Effector memory CD8-positive, alpha-beta T cell (primary cell): Measurements from ENCODE around the gene NAV1.
A peak's percentile ranks its signal among the peaks of the same experiment; 100 is the strongest.

Experiments used
- ATAC-seq: fragments of 150-1000 bp; cut with Tn5 transposase; replicated peaks from 2 replicates; pipeline ENCODE4 v1.10.0; 2021; ENCODE audit warnings: mild to moderate bottlenecking, moderate library complexity
- DNase-seq, 3 experiments: peaks; one replicate each; pipeline ENCODE4 v3.0.0; 2021
- H3K27ac Mint-ChIP-seq, 2 donors: one replicate each; pipeline ENCODE4 v1.8.0; 2022; ENCODE audit warnings: mild to moderate bottlenecking in 2 of 2, mixed read lengths in 2 of 2, moderate library complexity in 2 of 2
- H3K27me3 Mint-ChIP-seq, 2 donors: one replicate each; pipeline ENCODE4 v1.8.0; 2022; ENCODE audit warnings: mixed read lengths in 2 of 2
- H3K36me3 Mint-ChIP-seq: one replicate; pipeline ENCODE4 v1.8.0; 2022; ENCODE audit warnings: mild to moderate bottlenecking, moderate library complexity, mixed read lengths; ENCODE audit not compliant: insufficient read depth
- H3K4me1 Mint-ChIP-seq, 2 donors: one replicate each; pipeline ENCODE4 v1.8.0; 2022; ENCODE audit warnings: low read depth in 2 of 2, mixed read lengths in 2 of 2
- H3K4me3 Mint-ChIP-seq, 2 donors: one replicate each; pipeline ENCODE4 v1.8.0; 2022; ENCODE audit warnings: mild to moderate bottlenecking in 2 of 2, mixed read lengths in 2 of 2, moderate library complexity in 2 of 2
- H3K9me3 Mint-ChIP-seq, 2 donors: one replicate each; pipeline ENCODE4 v1.8.0; 2022; ENCODE audit warnings: mixed read lengths in 2 of 2

The NAV1 gene

GRCh38 chr1:201563406-201563780 lies 24.5 kb downstream of the NAV1 start:
- Mint-ChIP-seq H3K4me1 (peaks cover 0 to 5% of the 10 kb centered on the region in 2 donors), H3K4me3 (no peak overlapping the region), H3K9me3 (no peaks in the 10 kb centered on the region), H3K27me3 (peaks cover 9 to 14% of the 10 kb centered on the region in 2 donors), H3K27ac (no peak overlapping the region), H3K36me3 (no peaks in the 10 kb centered on the region)
- DNase-seq (no peak), ATAC-seq (no peak)

GRCh38 chr1:201563941-201564340 lies 25.0 kb downstream of the NAV1 start:
- no peak for ATAC-seq
- peaks cover 9 to 14% of the 10 kb centered on the region in 2 donors for H3K27me3 Mint-ChIP-seq
- H3K4me1 Mint-ChIP-seq, result peaks cover 0 to 5% of the 10 kb centered on the region in 2 donors
- no peaks in the 10 kb centered on the region for H3K9me3 Mint-ChIP-seq
- no peak overlapping the region for H3K27ac Mint-ChIP-seq
- H3K36me3 Mint-ChIP-seq, result no peaks in the 10 kb centered on the region
- no peak overlapping the region for H3K4me3 Mint-ChIP-seq
- DNase-seq, result no peak

- H3K36me3 Mint-ChIP-seq, result no peaks in the 10 kb centered on the region
- H3K4me1 Mint-ChIP-seq, result no peaks in the 10 kb centered on the region
- no peak for ATAC-seq
- no peaks in the 10 kb centered on the region for H3K9me3 Mint-ChIP-seq
- no peak overlapping the region for H3K4me3 Mint-ChIP-seq
- DNase-seq, result no peak
- H3K27me3 Mint-ChIP-seq, result peaks cover 9 to 14% of the 10 kb centered on the region in 2 donors
- no peak overlapping the region for H3K27ac Mint-ChIP-seq
Observed at GRCh38 chr1:201565024-201565730, 26.2 kb downstream of the NAV1 start.

GRCh38 chr1:201565771-201566528 lies 27.0 kb downstream of the NAV1 start:
- DNase-seq (no peak), ATAC-seq (no peak)
- Mint-ChIP-seq H3K27me3 (peaks cover 9 to 14% of the 10 kb centered on the region in 2 donors), H3K4me1 (no peaks in the 10 kb centered on the region), H3K4me3 (no peak overlapping the region), H3K36me3 (no peaks in the 10 kb centered on the region), H3K9me3 (no peaks in the 10 kb centered on the region), H3K27ac (peak overlapping the region in 1 of 2 donors; percentile 3)

GRCh38 chr1:201566529-201566823 lies 27.5 kb downstream of the NAV1 start:
- ATAC-seq (no peak), DNase-seq (no peak)
- Mint-ChIP-seq H3K9me3 (no peaks in the 10 kb centered on the region), H3K36me3 (no peaks in the 10 kb centered on the region), H3K27me3 (peaks cover 9 to 14% of the 10 kb centered on the region in 2 donors), H3K27ac (no peak overlapping the region), H3K4me3 (no peak overlapping the region), H3K4me1 (no peaks in the 10 kb centered on the region)

- Mint-ChIP-seq H3K27me3 (peaks cover 9 to 14% of the 10 kb centered on the region in 2 donors), H3K4me1 (no peaks in the 10 kb centered on the region), H3K36me3 (no peaks in the 10 kb centered on the region), H3K9me3 (no peaks in the 10 kb centered on the region), H3K4me3 (no peak overlapping the region), H3K27ac (no peak overlapping the region)
- no peak for DNase-seq
- no peak for ATAC-seq
Observed at GRCh38 chr1:201566933-201567801, 28.2 kb downstream of the NAV1 start.

GRCh38 chr1:201568265-201568664 lies 29.3 kb downstream of the NAV1 start:
- Mint-ChIP-seq H3K27me3 (peaks cover 9 to 14% of the 10 kb centered on the region in 2 donors), H3K9me3 (no peaks in the 10 kb centered on the region), H3K27ac (no peak overlapping the region), H3K4me1 (no peaks in the 10 kb centered on the region), H3K4me3 (no peak overlapping the region), H3K36me3 (no peaks in the 10 kb centered on the region)
- ATAC-seq (no peak), DNase-seq (no peak)

- peaks cover 0 to 2% of the 10 kb centered on the region in 2 donors for H3K4me1 Mint-ChIP-seq
- H3K36me3 Mint-ChIP-seq, result no peaks in the 10 kb centered on the region
- no peak overlapping the region for H3K4me3 Mint-ChIP-seq
- no peak overlapping the region for H3K27ac Mint-ChIP-seq
- DNase-seq (no peak), ATAC-seq (no peak)
- peaks cover 11 to 19% of the 10 kb centered on the region in 2 donors for H3K27me3 Mint-ChIP-seq
- no peaks in the 10 kb centered on the region for H3K9me3 Mint-ChIP-seq
Observed at GRCh38 chr1:201568859-201569294, 29.9 kb downstream of the NAV1 start.

GRCh38 chr1:201570181-201570885 lies 31.4 kb downstream of the NAV1 start:
- Mint-ChIP-seq H3K4me1 (peaks cover 0 to 2% of the 10 kb centered on the region in 2 donors), H3K27me3 (peaks cover 15 to 33% of the 10 kb centered on the region in 2 donors), H3K27ac (no peak overlapping the region), H3K9me3 (no peaks in the 10 kb centered on the region), H3K4me3 (no peak overlapping the region), H3K36me3 (no peaks in the 10 kb centered on the region)
- DNase-seq, result no peak
- ATAC-seq, result no peak

- DNase-seq (no peak), ATAC-seq (no peak)
- no peak overlapping the region for H3K27ac Mint-ChIP-seq
- no peak overlapping the region for H3K4me3 Mint-ChIP-seq
- H3K27me3 Mint-ChIP-seq, result peaks cover 14 to 31% of the 10 kb centered on the region in 2 donors
- H3K9me3 Mint-ChIP-seq, result no peaks in the 10 kb centered on the region
- no peaks in the 10 kb centered on the region for H3K36me3 Mint-ChIP-seq
- peaks cover 0 to 2% of the 10 kb centered on the region in 2 donors for H3K4me1 Mint-ChIP-seq
Observed at GRCh38 chr1:201570886-201571624, 32.1 kb downstream of the NAV1 start.

GRCh38 chr1:201573030-201573429 lies 34.1 kb downstream of the NAV1 start:
- Mint-ChIP-seq H3K27ac (no peak overlapping the region), H3K36me3 (no peaks in the 10 kb centered on the region), H3K9me3 (no peaks in the 10 kb centered on the region), H3K27me3 (peaks cover 11 to 27% of the 10 kb centered on the region in 2 donors), H3K4me3 (no peak overlapping the region), H3K4me1 (peaks cover 0 to 2% of the 10 kb centered on the region in 2 donors)
- DNase-seq (no peak), ATAC-seq (no peak)

GRCh38 chr1:201573923-201574322 lies 35.0 kb downstream of the NAV1 start:
- H3K4me3 Mint-ChIP-seq, result no peak overlapping the region
- no peaks in the 10 kb centered on the region for H3K36me3 Mint-ChIP-seq
- H3K4me1 Mint-ChIP-seq, result peaks cover 0 to 2% of the 10 kb centered on the region in 2 donors
- DNase-seq (no peak), ATAC-seq (no peak)
- H3K27me3 Mint-ChIP-seq, result peaks cover 14 to 31% of the 10 kb centered on the region in 2 donors
- no peaks in the 10 kb centered on the region for H3K9me3 Mint-ChIP-seq
- no peak overlapping the region for H3K27ac Mint-ChIP-seq
